OCI-LY7 (cell line): ENCODE results near the gene CDKN1A. TPM values are rescaled to one million over a fixed set of nuclear protein-coding genes. Genes with fewer than 3 reads are reported as not detected.

Source experiments
- Bru-seq: library from RNA; stranded (reverse); fragments of 400-500 nt; gene quantifications from one replicate; lab custom pipeline; 2021; lab: Mats Ljungman, UMichigan
- BruChase-seq, 2 experiments: library from RNA; stranded (reverse); fragments of 400-500 nt; gene quantifications; one replicate each; lab custom pipeline; 2021; lab: Mats Ljungman, UMichigan
- BruUV-seq: library from RNA; stranded (reverse); fragments of 400-500 nt; replicated peaks from 2 replicates; lab custom pipeline; 2021; lab: Mats Ljungman, UMichigan
- CTCF ChIA-PET: fragments of 300-600 bp; sonication (Branson Sonifier 250); formaldehyde crosslinking; loops from one replicate; lab custom pipeline; 2022; ENCODE audit warnings: antibody characterized with exemption; ENCODE audit not compliant: unreplicated experiment; lab: Charles Lee
- POLR2A ChIA-PET: fragments of 300-600 bp; sonication (Branson Sonifier 250); formaldehyde crosslinking; loops from one replicate; lab custom pipeline; 2022; ENCODE audit warnings: antibody characterized with exemption; lab: Charles Lee
- DNase-seq: peaks from one replicate; pipeline ENCODE4 v3.0.0-alpha.2; 2015; ENCODE audit warnings: low spot score
- H2AFZ ChIP-seq: fragments of 200-600 bp; sonication (generic), shearing (Covaris generic); 2 replicates; pipeline ENCODE4 v1.6.1; 2014; ENCODE audit warnings: mild to moderate bottlenecking, antibody characterized with exemption, low read length, moderate library complexity
- H3K27ac ChIP-seq: fragments of 200-600 bp; sonication (generic); 2 replicates; pipeline ENCODE4 v1.5.1; 2014; ENCODE audit warnings: mixed run types, low read depth, mild to moderate bottlenecking, moderate library complexity, low read length, inconsistent platforms; ENCODE audit not compliant: poor library complexity, severe bottlenecking
- H3K36me3 ChIP-seq: fragments of 200-600 bp; sonication (generic); 2 replicates; pipeline ENCODE4 v1.6.1; 2014; ENCODE audit warnings: mild to moderate bottlenecking, antibody characterized with exemption, low read length, moderate library complexity, mixed read lengths; ENCODE audit not compliant: insufficient read depth
- H3K4me1 ChIP-seq: fragments of 200-600 bp; sonication (generic); 2 replicates; pipeline ENCODE4 v1.5.1; 2014; ENCODE audit warnings: mild to moderate bottlenecking, low read length; ENCODE audit not compliant: insufficient read depth, poor library complexity, severe bottlenecking
- H3K4me2 ChIP-seq: fragments of 200-600 bp; sonication (generic); 2 replicates; pipeline ENCODE4 v1.6.1; 2014; ENCODE audit warnings: mild to moderate bottlenecking, low read length
- H3K4me3 ChIP-seq: fragments of 200-600 bp; sonication (generic); 2 replicates; pipeline ENCODE4 v1.5.1; 2014; ENCODE audit warnings: mild to moderate bottlenecking, low read depth, low read length; ENCODE audit not compliant: poor library complexity, severe bottlenecking
- H3K79me2 ChIP-seq: fragments of 200-600 bp; sonication (generic); 2 replicates; pipeline ENCODE4 v1.6.1; 2016; ENCODE audit warnings: low read depth, mild to moderate bottlenecking, low read length, moderate library complexity, mixed read lengths; ENCODE audit not compliant: insufficient read depth
- H3K9me2 ChIP-seq: fragments of 200-600 bp; sonication (generic); 2 replicates; pipeline ENCODE4 v1.6.1; 2016; ENCODE audit warnings: mild to moderate bottlenecking, low read length, mixed read lengths; ENCODE audit not compliant: insufficient read depth
- H3K9me3 ChIP-seq: fragments of 200-600 bp; sonication (generic); 2 replicates; pipeline ENCODE4 v1.6.1; 2014; ENCODE audit warnings: mild to moderate bottlenecking, mixed run types, low read length, mixed read lengths
- H4K20me1 ChIP-seq: fragments of 200-600 bp; sonication (generic); 2 replicates; pipeline ENCODE4 v1.6.1; 2014; ENCODE audit warnings: mild to moderate bottlenecking, antibody characterized with exemption, low read length, moderate library complexity, mixed read lengths; ENCODE audit not compliant: insufficient read depth
- CTCF ChIP-seq: fragments of 200-600 bp; sonication (generic); conservative IDR thresholded peaks from 2 replicates; pipeline ENCODE4 v1.5.1; 2014; ENCODE audit warnings: mild to moderate bottlenecking, antibody characterized with exemption, low read length, moderate library complexity, mixed read lengths
- EZH2phosphoT487 ChIP-seq: fragments of 200-600 bp; sonication (generic); IDR thresholded peaks from 2 replicates; pipeline ENCODE4 v1.6.1; 2018; ENCODE audit warnings: low read depth, borderline replicate concordance, mild to moderate bottlenecking, mixed run types, antibody characterized with exemption, low read length, moderate library complexity, mixed read lengths
- intact Hi-C: fragments of 100-400 bp; cut with micrococcal nuclease; formaldehyde crosslinking; loops from one replicate; pipeline ENCODE4 v1.10.0; 2022; ENCODE audit not compliant: unreplicated experiment
- long read RNA-seq: library from polyadenylated mRNA; stranded (forward); transcript quantifications from one replicate; pipeline ENCODE4 v2.0.0, GENCODE V29; 2022
- total RNA-seq, 2 experiments: library from RNA; depleted of rRNA in 1 of 2; stranded (reverse); fragments of >200 nt in 1 of 2; shearing (Covaris generic) in 1 of 2; gene quantifications; 2 replicates each; pipeline ENCODE4 v1.2.3, GENCODE V29; 2014 to 2022

Gene CDKN1A
- 0.13 and 0.41 TPM in 2 replicates for total RNA-seq (2014; rRNA removed; shearing (Covaris generic))
- 1.2 and 1.3 TPM in 2 replicates for total RNA-seq (2022)
- Bru-seq, nascent RNA, result percentile 27 among the genes with signal in this experiment
- BruChase-seq, experiment 1, labeled RNA remaining after a 6-hour chase, result percentile 33 among the genes with signal in this experiment
- percentile 31 among the genes with signal in this experiment for BruChase-seq, experiment 2, labeled RNA remaining after a 2-hour chase
- long read RNA-seq, partial matches to known transcripts, result 0 of 1 reads
- long read RNA-seq, other reads (novel, unspliced or antisense), result 0 of 1 reads

GRCh38 chr6:36678488-36679042 is at the start of gene CDKN1A:
CDKN1A (plus strand) TSS chr6:36678714; CDS start chr6:36684102, 5,388 bp downstream.
- peaks cover 58% of the 10 kb centered on the region for H3K4me1 ChIP-seq
- peak within 1 kb of the TSS; percentile 75 for H3K4me2 ChIP-seq
- TF ChIP-seq CTCF, result no peak; the same call in 1 of the 2 replicates
- TF ChIP-seq EZH2phosphoT487, result no peak
- H3K4me3 ChIP-seq, result no peak within 1 kb of the TSS
- no peaks in the 10 kb centered on the region for H3K9me2 ChIP-seq
- no peaks in the 10 kb centered on the region for H3K79me2 ChIP-seq
- no peak within 1 kb of the TSS for H2AFZ ChIP-seq
- BruUV-seq, result no TSS peak
- no peaks in the 10 kb centered on the region for H4K20me1 ChIP-seq
- peak; percentile 33 for DNase-seq
- intact Hi-C loops, result no loop called here
- no peak within 1 kb of the TSS for H3K27ac ChIP-seq
- ChIA-PET CTCF (no interaction called here), POLR2A (interaction anchor here (0.5 kb wide), 1 partner anchor 462 kb away, joined by 3 read pairs; no protein-coding TSS in a partner anchor)
- H3K36me3 ChIP-seq, result no peaks in the 10 kb centered on the region
- no peaks in the 10 kb centered on the region for H3K9me3 ChIP-seq

GRCh38 chr6:36629784-36630183 is 48.7 kb upstream of the CDKN1A start:
- intact Hi-C loops, result no loop called here
- Histone ChIP-seq H3K4me2 (no peak overlapping the region), H3K4me3 (no peak overlapping the region), H3K9me3 (no peaks in the 10 kb centered on the region), H3K4me1 (peaks cover 4% of the 10 kb centered on the region), H3K36me3 (no peaks in the 10 kb centered on the region), H2AFZ (no peak overlapping the region), H3K9me2 (no peaks in the 10 kb centered on the region), H3K79me2 (no peaks in the 10 kb centered on the region), H4K20me1 (no peaks in the 10 kb centered on the region), H3K27ac (no peak overlapping the region)
- ChIA-PET POLR2A (no interaction called here), CTCF (no interaction called here)
- no peak for TF ChIP-seq CTCF
- DNase-seq, result no peak
- BruUV-seq, result no TSS peak
